GM12872 (cell line): Measurements from ENCODE around the gene CNTN2.

Source experiments
- CTCF ChIP-seq: IDR thresholded peaks from 3 replicates; pipeline ENCODE4 v1.5.1; 2011; ENCODE audit warnings: low read depth, mild to moderate bottlenecking, low read length, moderate library complexity; ENCODE audit not compliant: insufficient read depth

Gene CNTN2

DNA sequence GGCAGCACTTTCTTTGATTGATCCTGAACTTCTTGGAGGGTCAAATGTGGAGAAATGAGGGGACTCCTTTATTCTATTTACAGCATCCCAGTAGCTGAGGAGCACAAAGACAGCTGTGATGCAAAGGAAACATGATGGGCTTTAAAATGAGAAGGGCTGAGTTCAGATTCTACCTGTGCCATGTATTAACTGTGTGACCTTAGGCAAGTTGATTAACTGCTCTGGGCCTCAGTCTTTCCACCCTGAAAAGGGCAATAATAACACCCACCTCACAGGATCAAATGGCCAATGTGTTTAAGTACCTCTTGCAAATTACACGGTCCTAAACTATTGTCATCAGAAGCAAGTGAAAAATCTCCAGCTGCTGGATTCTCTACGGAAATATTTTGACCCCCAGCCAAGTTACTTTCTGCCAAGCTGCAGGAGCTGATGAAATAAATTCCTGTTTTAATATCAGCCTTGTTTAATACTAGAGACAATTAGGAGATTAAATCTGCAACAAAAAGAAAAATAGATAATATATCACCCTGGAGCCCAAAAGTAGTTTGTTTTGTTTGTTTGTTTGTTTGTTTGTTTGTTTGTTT, 25.5 kb downstream of the CNTN2 start:
- TF ChIP-seq CTCF, result no peak

DNA sequence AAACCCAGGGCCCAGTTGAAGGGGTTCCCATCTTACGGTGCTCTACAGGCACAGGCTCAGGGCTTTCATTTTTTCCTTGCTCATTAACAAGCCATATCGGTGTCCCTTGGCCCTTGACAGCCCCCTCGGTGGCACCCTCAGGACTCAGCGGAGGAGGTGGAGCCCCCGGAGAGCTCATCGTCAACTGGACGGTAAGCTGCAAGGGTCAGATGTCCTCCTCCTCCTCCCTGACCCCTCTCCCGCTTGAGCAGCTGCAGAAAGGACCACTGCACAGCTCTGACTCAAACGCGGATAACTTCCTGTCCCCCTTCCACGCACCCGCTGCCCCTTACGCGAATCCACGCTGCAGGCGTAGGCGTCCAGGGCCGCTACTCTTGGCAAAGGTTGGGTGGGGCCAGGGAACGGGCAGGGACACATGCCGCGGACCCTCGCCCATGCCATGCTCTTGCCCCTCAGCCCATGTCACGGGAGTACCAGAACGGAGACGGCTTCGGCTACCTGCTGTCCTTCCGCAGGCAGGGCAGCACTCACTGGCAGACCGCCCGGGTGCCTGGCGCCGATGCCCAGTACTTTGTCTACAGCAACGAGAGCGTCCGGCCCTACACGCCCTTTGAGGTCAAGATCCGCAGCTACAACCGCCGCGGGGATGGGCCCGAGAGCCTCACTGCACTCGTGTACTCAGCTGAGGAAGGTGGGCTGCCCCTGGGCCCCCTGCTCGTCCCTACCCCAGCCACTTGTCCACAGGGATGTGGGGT, 26.5 kb downstream of the CNTN2 start:
- TF ChIP-seq CTCF, result no peak

DNA sequence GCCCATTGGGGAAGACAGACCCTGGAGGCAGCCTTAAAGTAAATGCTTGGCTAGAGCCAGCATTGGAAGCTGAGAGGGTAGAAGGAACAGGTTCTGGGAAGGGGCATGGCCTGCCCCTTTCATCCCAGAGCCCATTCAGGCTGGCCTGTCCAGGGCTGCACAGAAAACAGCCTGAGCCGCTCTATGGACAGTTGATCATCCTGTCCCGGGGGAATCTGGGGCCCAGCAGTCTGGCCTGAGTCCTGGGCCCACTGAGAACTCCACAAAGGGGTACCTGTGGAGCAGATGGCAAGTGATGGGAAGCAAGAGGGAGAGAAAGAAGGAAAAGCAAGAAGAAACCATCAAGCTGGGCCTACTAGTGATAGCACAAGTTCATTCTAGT, 28.0 kb downstream of the CNTN2 start:
- TF ChIP-seq CTCF, result no peak

GRCh38 chr1:205071801-205072200, 28.8 kb downstream of the CNTN2 start:
- TF ChIP-seq CTCF, result no peak

DNA sequence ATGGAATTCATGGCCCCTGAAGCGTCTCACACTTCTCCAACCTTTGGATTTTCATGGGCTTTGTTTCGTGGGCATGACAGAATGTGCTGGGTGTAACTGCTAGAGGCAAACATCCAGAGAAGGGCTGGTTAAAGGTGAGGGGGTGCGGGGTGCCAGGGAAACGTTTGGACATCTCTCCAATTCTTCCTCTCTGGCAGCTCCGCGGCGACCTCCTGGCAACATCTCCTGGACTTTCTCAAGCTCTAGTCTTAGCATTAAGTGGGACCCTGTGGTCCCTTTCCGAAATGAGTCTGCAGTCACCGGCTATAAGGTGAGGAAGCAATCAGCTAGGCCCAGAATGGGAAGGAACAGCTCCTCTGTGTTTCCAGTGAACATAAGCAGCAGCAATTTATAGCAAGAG, 29.3 kb downstream of the CNTN2 start:
- TF ChIP-seq CTCF, result no peak

DNA sequence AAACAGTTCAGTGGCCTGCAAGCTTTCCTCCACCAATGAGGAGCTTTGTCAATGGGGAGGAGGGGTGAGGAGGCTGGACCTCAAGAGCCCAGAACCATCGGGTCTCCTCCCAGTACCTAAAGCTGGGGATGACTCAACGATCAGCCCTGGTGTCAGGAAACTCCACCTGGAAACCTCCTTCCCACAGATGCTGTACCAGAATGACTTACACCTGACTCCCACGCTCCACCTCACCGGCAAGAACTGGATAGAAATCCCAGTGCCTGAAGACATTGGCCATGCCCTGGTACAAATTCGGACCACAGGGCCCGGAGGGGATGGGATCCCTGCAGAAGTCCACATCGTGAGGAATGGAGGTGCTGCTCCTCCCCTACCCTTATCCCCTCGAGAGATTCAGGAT, 29.9 kb downstream of the CNTN2 start:
- TF ChIP-seq CTCF, result no peak

DNA sequence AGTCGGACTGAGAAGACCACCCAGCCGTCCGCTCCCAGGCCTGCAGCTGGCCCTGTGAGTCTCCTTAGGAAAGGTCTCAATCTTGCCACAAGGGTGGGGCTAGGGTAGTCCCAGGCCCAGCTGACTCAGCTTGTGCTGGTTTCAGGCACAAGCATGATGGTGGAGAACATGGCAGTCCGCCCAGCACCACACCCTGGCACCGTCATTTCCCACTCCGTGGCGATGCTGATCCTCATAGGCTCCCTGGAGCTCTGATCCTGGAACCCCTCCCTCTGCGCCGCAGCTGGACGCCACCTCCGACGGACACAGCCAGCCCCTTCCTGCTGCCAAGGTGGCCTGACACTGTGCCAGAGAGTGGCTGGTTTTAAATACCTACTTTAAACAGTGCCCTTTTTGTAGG, 30.5 kb downstream of the CNTN2 start:
- TF ChIP-seq CTCF, result no peak
